ENCODE data around the gene MACROD1. TPM values are rescaled to one million over a fixed set of nuclear protein-coding genes. Genes with fewer than 3 reads are reported as not detected.
A peak's percentile ranks its signal among the peaks of the same experiment; 100 is the strongest.

The MACROD1 gene
- total RNA-seq, 4 donors from 2014 or later: 17.1 to 30.0 (median 29.3) TPM

- no peak overlapping the region for H3K27ac ChIP-seq
- no peaks in the 10 kb centered on the region for H3K9me3 ChIP-seq
- TF ChIP-seq CTCF (IDR thresholded peaks at IDR 0.05) (no peak), POLR2A (IDR thresholded peaks at IDR 0.05) (no peak)
- no peak overlapping the region for H3K4me3 ChIP-seq
- no peak for DNase-seq
- peaks cover 0 to 12% (median 8%) of the 10 kb centered on the region in 4 donors for H3K4me1 ChIP-seq
- no peaks in the 10 kb centered on the region for H3K27me3 ChIP-seq
- H3K36me3 ChIP-seq: no peaks in the 10 kb centered on the region
Measured at GRCh38 chr11:64161037-64161436, 4.9 kb downstream of the MACROD1 start.

- Histone ChIP-seq H3K9me3 (no peaks in the 10 kb centered on the region), H3K27me3 (no peaks in the 10 kb centered on the region), H3K4me1 (peaks cover 0 to 5% (median 2%) of the 10 kb centered on the region in 4 donors), H3K27ac (no peak overlapping the region), H3K4me3 (no peak overlapping the region), H3K36me3 (no peaks in the 10 kb centered on the region)
- no peak for DNase-seq
- no peak for TF ChIP-seq CTCF (IDR thresholded peaks at IDR 0.05)
- no peak for TF ChIP-seq POLR2A (IDR thresholded peaks at IDR 0.05)
Measured at GRCh38 chr11:64157631-64158394, 8.1 kb downstream of the MACROD1 start.

- H3K36me3 ChIP-seq: no peaks in the 10 kb centered on the region
- peaks cover 0 to 7% (median 2%) of the 10 kb centered on the region in 4 donors for H3K4me1 ChIP-seq
- H3K27me3 ChIP-seq: no peaks in the 10 kb centered on the region
- no peak overlapping the region for H3K4me3 ChIP-seq
- no peak overlapping the region for H3K27ac ChIP-seq
- no peaks in the 10 kb centered on the region for H3K9me3 ChIP-seq
- DNase-seq: no peak
- no peak for TF ChIP-seq POLR2A (IDR thresholded peaks at IDR 0.05)
- no peak for TF ChIP-seq CTCF (IDR thresholded peaks at IDR 0.05)
Measured at GRCh38 chr11:64156235-64157011, 9.5 kb downstream of the MACROD1 start.

GRCh38 chr11:64153812-64154211 lies 12.1 kb downstream of the MACROD1 start:
- H3K36me3 ChIP-seq: no peaks in the 10 kb centered on the region
- no peaks in the 10 kb centered on the region for H3K27me3 ChIP-seq
- no peak overlapping the region for H3K27ac ChIP-seq
- TF ChIP-seq POLR2A (IDR thresholded peaks at IDR 0.05): no peak
- TF ChIP-seq CTCF (IDR thresholded peaks at IDR 0.05): no peak
- no peak overlapping the region for H3K4me3 ChIP-seq
- H3K4me1 ChIP-seq: peaks cover 0 to 11% (median 2%) of the 10 kb centered on the region in 4 donors
- H3K9me3 ChIP-seq: no peaks in the 10 kb centered on the region
- DNase-seq: no peak

- Histone ChIP-seq H3K27ac (no peak overlapping the region), H3K4me1 (peaks cover 0 to 18% (median 2%) of the 10 kb centered on the region in 4 donors), H3K4me3 (no peak overlapping the region), H3K36me3 (no peaks in the 10 kb centered on the region), H3K27me3 (no peaks in the 10 kb centered on the region), H3K9me3 (no peaks in the 10 kb centered on the region)
- peak; percentile 51 to 83 (median 72) for DNase-seq
- TF ChIP-seq POLR2A (IDR thresholded peaks at IDR 0.05) (no peak), CTCF (IDR thresholded peaks at IDR 0.05) (peak; percentile 93 to 100 (median 96))
Measured at GRCh38 chr11:64152841-64153691, 12.8 kb downstream of the MACROD1 start.

Measured in Peyer's patch (tissue), 4 donors.